CD4-positive, alpha-beta T cell treated with Interleukin-10 for 1 hour (primary cell): ENCODE data around the gene REC8.
"Not testable (repeated sequence)": the region's sequence is repeated elsewhere in the genome, so short reads cannot be mapped to it uniquely, and the experiment has no call there.

Experiments
- DNase-seq: peaks from one replicate; pipeline ENCODE4 v3.0.0-alpha.2; 2020

Gene REC8

DNA sequence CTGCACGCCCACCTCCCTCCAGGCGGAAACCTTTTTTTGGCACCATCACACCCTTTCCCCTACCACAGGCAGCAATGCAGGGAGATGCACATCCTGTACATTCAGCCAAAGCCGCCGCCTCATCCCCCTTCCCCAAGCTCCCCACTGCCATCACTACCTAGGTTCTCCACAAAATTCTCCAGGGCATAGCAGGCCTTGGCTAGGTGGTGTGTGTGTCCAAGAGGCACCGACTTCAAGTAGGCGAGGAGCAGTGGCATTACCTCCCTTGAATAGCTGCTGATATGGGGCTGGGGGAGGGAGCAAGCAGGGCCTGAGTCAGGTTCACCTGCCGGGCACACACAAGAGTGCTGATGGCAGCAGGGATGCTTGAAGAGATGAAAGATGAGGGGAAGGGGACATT is 13.1 kb downstream of the REC8 start:
- no peak for DNase-seq

DNA sequence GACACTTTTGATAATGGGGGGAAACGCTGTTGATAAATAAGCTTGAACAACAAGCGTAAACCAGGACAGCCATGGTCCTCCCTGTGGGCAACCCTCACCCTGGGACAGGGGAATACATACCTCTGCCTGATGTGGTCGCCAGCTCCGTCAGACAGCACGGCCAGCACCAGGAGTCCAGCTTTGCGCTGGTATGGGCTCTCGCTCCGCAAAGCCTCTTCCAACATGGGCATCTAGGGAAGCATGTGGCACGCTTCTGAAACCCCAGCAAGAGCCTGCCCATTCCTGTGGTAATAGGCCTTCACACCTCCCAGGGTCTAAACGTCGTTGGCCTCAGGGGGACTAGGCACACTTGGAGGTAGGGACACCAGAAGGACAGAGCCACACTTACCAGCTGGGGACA is 13.9 kb downstream of the REC8 start:
- no peak for DNase-seq

DNA sequence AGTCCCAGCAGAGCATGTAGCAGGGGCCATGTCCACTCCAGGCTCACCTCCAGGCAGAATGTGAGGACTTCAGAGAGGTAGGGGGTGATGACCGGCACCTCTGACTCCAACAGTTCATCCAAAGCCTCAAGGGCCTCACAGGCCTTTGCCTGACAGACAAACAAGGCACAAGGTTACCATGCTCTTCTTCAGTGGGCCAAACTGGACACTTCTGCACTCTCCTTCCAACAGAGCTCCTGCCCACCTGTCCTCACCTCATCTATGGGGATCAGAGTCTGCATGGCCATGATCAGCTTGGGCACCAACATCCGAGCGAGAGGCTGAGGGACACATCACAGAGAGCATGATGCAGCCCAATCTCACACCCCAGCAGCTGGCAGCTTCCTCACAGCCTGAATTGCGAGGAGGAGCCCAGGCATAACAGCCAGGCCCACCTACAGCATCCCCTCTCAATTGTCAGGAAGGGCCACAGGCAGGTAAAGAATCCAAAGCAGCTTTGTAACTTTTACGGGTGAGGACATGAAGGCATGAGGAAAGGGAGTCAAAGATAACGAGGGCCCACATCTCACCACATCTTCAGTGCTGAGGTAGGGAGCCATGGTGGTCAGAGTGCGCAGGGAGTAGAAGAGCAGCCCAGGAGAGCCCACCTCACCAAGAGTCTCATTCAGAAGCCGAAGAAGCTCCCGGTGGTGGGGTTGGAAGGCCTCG is 15.1 kb downstream of the REC8 start:
- DNase-seq = no peak

DNA sequence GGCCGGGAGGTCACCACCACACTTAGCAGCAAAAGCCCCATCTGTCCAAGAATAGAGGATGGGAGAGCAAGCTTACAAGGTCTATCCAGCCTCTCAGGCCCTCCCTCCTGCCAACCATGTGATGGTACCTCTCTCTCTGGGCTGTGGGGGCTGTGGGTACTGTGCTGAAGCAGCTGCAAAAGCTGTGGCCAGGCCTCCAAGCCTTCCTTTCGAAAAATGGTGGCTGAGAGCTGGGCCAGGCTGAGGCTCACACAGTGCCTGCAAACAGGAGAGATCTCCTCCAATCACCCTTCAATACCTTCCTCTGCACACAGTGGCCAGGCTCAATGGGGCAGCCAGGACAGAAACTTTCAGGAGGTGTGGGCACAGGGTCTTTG is 15.6 kb downstream of the REC8 start:
- DNase-seq = no peak

DNA sequence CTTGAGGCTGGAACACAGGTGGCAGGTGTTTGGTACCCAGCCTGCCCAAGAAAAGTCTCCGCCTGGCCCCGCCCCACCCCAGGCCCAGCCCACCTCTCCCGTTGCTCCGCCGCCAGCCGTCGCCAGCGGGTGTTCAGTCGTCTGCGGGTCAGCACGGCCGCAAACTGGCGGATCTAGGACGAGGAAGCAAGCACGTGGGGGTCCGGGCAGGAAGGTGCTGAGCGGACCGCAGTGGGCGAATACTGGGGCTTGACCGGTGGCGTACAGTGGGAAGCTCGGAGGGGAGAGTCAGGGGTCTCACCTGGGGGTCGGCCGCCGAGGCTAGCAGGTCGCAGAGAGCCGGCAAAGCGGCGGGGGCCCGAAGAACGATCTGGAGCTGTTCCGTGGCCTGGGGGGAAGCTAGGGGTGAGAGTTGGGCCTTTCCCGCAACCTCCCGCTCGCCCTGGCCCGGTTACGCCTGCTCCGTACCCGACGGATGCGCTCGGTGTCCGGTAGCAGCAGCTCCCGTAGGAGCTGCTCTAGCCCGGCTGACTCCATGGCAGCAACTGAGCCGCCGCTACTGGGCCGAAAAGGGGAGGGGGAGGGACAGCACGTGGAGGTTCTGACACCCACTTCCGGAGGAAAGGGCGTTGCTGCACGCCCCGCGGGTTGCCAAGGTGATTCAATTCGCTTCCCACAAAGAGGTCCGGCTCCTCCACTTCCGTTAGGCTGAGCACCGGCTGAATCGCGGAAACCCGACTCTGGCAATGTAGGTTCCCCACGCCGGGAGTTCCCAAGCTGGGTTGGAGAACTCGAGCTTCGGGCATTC is 16.6 kb downstream of the REC8 start, which contains the start of gene IPO4:
Gene IPO4, minus strand, starts transcription at position 566 of the 808 bp plus-strand sequence. Its CDS starts 29 bp downstream, at position 537.
- peak; percentile 97 for DNase-seq

DNA sequence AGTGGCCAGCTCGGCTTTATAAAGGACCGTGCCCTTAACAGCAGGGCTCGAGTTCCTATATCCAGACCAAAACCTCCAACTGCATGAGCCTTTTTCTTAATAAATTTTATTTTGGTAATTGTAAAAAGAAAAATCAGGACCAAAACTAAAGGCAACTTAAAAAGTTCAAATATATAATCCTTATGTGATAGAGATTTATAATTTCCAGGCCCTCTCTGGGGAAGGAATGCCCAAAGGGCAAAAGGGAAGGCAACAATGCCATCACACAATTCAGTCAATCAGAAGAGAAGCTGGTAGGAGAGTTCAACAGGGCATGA is 17.1 kb downstream of the REC8 start:
- no peak for DNase-seq

DNA sequence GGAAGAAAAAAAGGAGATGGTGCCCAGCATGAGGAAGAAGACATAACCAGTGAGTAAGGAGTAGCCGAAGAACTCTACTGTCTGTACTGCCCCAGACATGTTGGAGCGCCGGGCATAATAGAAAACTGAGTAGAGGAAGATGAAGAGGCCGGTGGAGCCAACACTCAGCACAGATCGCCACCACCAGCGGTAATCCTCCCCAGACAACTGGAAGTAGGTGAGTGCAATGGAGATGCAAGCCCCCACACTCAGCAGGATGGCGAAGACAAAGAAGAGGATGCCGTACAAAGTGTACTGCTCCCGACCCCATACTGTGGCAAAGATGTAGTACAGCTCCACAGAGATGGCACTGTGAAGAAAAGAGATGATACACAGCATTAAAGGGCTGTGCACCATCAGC is 17.6 kb downstream of the REC8 start:
- DNase-seq = no peak

DNA sequence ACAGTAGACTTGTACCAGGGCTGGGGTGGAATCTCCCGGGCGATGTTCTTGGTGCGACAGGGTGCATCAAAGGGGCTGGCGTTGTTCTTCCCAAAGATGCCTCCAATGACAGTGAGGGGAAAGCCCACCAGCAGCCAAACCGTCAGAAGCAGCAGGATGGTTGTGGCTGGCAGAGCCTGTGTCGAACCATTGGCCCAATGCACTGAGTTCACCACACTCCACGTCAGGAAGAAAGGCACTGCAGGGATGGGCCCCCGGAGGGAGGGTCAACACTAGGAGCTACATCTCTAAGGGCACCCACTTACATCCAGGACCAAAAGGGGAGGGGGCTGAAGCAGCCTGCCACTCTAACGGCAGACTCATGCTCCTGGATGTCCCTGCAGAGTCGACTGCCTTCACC is 18.5 kb downstream of the REC8 start:
- no peak for DNase-seq

DNA sequence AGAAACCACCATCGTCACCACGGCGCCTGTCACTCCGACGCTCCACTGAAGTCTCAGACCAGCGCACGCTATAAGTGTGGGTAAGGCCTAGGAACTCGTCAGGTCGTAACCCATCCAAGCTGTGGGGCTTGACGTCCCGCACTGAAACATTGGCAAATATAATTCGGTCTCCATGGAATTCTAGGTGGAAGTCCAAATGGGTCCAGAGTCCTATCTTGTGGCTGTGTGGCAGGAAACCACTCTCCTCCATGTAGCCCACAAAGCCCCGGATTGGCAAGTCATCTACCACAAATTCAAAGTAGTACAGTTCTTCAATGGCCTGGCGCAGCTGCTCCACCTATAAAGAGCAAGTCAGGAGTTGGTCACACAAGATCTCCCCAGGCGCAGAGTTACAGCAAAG is 21.1 kb downstream of the REC8 start:
- no peak for DNase-seq

DNA sequence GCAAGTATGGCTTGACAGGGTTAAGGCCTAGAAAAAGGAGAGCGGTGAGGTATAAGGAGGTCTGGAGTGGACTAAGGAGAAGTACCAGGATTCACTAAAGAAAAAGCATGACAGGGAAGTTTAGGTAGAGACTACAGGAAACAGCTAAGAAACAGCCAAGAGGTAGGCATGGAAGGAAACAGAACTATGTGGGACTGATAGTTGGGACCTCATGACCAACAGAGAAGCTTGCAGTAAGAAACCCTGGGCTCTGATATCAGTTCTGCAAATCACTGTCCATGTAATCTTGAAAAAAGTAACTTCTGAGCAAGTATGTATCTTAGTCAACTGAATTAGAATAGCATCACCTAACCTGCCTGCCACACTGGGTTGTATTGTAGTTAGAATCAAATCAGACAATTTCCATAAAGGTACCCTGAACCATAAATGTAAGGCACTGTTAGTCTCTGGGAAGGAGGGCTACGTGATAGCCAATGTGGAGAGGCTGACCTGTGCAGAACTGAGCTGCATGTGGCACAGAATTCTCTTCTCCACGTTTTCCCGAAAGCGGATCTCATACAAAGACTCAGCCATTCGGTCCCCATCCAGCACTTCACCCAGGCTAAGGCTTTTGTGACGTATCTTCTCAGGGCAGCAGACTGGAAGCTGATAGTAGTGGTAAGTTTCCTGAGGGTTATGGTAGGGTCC is 22.4 kb downstream of the REC8 start:
- no peak for DNase-seq

DNA sequence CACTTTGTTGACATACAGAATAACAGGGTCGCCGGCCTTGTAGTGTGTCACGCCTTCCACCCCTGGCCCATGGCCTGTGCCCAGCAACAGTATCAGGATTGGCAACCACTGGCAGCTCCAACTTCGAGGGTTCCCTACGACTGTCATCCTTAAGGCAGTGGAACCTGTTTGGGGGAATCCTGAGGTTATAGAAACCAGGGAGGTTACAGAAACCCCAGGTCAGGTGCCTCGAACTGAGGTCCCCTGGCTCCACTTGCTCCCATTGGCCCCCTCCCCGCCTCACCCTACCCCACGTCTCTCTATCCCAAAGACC is 22.9 kb downstream of the REC8 start:
- DNase-seq = no peak

DNA sequence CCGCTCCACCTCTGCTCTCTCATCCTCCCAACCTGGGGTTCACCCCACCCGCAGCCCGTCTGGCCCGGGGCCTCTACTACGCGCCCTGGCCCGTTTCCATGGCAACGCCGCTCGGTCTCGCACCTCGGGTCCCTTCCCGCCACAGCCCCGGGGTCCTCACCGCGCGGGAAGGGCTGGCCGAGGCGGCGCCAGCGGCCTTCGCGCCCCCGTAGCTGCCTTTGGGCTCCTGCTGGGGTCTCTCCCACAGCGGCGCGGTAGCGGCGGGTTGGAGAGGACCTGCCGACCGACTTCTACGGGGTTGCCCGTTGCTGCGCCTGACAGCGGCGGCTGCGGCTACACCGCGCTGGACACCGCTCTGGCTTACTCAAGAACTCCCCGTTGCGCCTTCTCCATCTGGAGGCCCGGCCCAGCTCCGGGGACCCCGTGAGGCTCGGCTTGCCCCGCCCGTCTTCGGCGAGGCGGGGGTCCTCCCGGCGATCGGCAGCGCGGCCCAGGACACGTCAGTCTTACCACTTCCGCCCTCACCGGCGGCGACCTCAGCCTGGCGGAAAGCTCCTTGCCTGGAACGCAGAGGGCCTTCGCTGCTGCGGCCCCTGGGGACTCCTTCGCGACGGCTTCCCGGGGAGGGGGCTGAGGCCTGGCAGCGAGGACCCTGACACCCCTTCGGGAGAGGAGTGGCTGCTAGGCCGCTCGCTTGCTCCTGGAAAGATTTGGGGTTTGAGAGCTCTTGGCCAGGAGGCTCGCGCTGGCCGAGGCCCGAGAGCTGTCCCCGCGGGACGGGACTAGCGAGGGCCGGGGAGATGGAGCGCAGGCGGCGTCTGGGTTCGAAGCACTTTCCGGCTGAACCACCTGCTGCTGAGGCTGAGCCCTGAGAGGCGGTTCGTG is 23.5 kb downstream of the REC8 start, which contains the start of gene TM9SF1:
Gene TM9SF1, minus strand, starts transcription at position 256 of the 885 bp plus-strand sequence. CDS start 422 bp downstream, outside the sequence.
- peak; percentile 92 for DNase-seq

DNA sequence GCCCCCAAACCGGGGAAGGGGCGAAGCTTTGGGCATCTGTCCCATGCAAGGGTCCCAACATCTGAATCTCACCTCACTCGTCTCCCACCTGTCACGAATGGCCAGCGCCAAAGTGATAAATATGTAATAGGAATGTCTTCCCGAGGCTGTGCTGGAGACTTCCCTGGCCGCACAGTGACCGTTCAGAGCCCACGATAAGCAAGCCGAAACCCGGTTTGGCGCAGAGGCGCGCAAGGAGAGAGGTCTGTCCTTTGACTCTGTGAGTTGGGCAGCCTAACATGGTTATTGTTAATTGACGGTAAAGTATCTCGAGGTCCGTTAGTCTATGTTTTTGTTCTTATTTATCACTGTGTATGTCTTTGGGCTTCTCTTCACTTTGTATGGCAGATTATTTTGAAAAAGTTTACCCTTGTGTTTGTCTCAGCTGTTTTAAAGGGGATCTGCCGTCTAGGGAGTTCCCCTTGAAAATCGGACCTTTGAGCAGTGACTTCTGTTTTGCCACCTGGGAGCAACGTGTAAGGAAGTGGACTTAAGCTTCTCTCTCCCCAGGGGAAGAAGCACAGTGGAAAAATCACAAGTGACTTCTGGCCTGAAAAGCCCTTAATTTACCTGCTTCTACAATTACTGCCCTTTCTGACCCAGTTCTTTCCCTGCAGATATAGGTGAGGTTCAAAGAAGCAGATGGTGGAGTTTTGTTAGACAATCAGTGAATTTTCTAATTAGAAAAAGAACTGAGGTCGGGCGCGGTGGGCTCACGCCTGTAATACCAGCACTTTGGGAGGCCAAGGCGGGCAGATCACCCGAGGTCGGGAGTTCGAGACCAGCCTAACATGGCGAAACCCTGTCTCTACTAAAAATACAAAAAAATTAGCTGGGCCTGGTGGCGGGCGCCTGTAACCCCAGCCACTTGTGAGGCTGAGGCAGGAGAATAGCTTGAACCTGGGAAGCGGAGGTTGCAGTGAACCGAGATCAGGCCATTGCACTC is 24.5 kb downstream of the REC8 start:
- DNase-seq = peak; percentile 28

DNA sequence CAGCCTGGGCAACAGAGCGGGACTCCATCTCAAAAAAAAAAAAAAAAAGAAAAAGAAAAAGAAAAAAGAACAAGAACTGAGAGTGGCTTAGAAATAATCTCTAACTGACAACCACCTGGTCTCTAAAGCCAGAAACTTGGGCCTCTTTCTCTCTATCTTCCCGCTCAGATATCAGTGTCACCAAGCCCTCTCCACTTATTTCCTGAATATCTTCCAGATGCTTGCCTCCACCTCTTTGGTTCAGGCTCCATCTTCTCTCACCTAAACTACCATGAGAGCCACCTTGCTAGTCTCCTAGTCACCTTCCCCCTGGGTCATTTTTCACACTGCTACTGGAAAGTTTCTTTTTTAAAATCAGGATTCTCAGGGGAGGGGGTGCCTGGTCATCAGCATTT is 25.2 kb downstream of the REC8 start:
- no peak for DNase-seq

DNA sequence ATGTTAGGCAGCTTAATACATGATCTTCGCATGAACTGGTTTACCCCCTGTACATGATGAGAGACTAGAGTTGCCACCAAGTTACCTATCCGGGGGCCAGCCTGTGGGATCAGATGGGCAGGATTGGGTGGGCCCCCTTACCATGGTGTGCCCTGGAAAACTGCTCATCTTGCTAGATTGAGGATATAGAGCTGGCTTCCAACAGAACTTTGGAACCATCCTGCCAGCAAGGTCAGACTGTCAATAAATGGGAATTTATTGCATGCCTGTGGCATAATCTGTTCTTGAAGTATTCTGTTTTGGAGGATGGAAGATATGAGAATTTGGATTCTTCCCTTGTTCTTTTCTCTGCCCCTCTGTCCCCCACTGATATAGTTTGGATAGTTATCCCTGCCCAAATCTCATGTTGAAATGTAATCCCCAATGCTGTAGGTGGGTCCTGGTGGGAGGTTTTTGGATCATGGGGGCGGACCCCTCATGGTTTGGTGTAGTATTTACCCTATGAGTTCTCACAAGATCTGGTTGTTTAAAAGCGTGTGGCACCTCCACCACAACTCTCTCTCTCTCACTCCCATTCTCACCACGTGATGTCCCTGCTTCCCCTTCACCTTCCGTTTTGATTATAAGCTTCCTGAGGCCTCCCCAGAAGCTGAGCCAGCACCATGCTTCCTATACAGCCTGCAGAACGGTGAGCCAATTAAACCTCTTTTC is 27.1 kb downstream of the REC8 start:
- DNase-seq = no peak

DNA sequence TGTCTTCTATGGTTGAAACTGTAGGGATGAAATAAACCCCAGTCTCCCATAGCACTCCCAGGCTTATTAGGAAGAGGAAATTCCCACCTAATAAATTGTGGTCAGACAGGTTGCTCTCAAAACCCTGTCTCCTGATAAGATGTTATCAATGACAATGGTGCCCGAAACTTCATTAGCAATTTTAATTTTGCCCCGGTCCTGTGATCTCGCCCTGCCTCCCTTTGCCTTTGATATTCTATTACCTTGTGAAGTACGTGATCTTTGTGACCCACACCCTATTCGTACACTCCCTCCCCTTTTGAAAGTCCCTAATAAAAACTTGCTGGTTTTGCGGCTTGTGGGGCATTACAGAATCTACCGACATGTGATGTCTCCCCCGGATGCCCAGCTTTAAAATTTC is 30.7 kb downstream of the REC8 start:
- DNase-seq = not testable (repeated sequence)

DNA sequence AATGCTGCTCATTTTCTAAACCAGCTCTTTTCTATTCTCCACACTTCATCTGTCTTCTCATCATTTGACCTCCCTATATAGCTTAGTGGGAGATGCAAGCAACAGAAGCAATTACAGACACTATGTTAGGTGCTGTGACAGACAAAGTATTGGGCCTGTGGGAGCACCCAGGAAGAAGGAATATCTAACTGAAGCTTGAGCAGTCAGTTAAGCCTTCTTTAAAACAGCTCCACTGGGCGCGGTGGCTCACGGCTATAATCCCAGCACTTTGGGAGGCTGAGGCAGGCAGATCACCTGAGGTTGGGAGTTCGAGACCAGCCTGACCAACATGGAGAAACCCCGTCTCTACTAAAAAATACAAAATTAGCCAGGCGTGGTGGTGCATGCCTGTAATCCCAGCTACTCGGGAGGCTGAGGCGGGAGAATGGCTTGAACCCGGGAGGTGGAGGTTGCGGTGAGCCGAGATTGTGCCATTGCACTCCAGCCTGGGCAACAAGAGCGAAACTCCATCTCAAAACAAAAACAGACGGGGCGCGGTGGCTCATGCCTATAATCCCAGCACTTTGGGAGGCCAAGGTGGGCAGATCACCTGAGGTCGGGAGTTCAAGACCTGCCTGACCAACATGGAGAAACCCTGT is 31.5 kb downstream of the REC8 start:
- DNase-seq = not testable (repeated sequence)

DNA sequence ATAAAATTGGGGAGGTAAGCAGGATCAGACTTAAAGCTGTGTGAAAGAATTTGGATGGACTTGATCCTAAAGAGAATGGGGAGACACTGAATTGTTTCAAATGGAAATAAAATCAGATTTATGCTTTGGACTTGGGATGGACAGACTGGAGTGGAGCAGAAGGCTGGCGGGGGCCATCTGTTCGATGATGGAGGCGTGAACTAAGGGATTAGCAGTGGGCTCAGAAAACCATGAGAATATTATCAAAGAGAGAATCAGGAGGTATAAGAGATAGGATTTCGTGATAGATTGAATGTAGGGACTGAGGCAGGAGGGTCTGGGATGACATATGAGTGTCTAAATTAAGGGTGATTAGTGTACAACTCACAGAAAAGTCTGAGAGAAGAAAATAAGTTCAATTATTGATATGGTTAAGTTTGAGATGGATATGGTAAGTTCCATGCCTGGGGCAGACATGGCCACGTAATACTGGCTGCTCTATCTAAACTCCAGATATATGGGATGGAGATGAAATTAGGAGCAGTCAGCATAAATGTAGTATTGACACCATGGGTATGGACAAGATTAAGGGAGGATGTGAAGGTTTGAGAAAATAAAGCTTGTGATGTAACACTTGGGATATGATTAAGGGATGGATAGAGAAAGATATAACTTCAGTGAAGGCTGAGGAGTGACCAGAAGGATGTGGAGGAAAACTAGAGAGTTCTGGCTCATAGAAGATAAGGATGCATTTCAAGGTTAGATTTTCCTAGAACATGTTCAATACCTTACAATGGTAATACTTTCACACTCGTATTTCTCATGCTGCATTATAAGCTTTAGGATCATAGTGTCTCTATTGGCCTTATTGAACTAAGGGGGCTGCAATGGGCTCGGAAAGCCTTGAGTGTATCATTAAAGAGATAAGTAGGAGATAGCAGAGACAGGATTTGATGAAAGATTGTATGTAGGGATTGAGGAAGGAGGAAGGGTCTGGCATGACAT is 32.6 kb downstream of the REC8 start:
- DNase-seq = no peak
